T-helper 1 cell treated with Interleukin-12 subunit alpha and Interleukin-12 subunit beta and Interleukin-4 antibody, amounts not matched to agents 30 ng/mL and 1 ng/mL, for 36 hours (primary cell): Measurements from ENCODE around the gene PLAC8. TPM values are rescaled to one million over a fixed set of nuclear protein-coding genes. Genes with fewer than 3 reads are reported as not detected.
"Not testable (repeated sequence)": the region's sequence is repeated elsewhere in the genome, so short reads cannot be mapped to it uniquely, and the experiment has no call there.

ENCODE experiments used
- intact Hi-C: fragments of 100-400 bp; cut with micrococcal nuclease; formaldehyde crosslinking; loops from one replicate; pipeline ENCODE4 v1.15.1; 2024
- total RNA-seq: library from RNA; stranded (reverse); gene quantifications from 2 replicates; pipeline ENCODE4 v1.2.3, GENCODE V29; 2022

The PLAC8 gene
- 200 TPM in 2 replicates for total RNA-seq

GRCh38 chr4:83114576-83114975, at the start of gene PLAC8:
Gene PLAC8 (minus strand): TSS chr4:83114729. CDS start chr4:83107921, 6,808 bp downstream.
- intact Hi-C loops, result loop anchor here (1.0 to 10.0 kb wide), 12 partner anchors 12 to 1620 kb away; partner anchors contain the start of genes ABRAXAS1 and HNRNPD

DNA sequence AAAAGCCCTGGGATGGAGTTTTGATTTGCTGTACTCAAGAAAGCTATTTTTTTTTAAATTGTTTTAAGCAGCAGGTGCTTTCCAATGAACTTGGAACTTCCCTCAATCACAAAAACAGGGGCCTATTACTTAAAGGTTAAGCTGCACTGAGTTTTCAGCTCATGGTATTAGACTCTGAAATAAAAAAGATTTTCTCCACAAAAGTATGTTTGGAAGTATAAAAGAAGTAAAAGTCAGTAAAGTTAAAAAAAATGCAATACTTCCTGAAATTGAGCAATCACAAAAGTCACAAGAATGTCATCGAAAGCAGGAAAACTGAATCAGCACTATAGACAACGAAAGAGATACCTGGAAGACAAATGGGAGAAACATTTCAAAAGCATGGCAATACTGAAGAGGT, 38.9 kb upstream of the PLAC8 start:
- intact Hi-C loops, result no loop called here

DNA sequence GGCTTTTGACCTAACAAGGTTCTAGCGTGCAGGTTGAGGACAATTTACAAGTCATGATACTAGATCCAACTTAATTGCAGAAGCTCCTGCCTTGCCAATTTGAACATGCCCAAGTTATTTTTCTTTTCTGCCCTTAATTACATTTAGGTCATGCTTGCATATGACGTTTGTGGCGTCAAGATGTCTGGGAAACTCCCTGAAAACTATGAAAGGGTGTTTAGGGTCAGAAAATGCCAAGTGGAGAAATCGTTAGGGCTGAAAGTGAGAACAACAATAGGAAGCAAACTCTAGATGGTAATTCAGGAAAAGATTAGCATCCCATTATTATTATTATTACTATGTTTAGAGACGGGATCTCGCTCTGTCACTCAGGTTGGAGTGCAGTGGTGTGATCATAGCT, 38.2 kb upstream of the PLAC8 start:
- intact Hi-C loops, result no loop called here

GRCh38 chr4:83151651-83152050, 37.1 kb upstream of the PLAC8 start:
- intact Hi-C loops, result no loop called here

DNA sequence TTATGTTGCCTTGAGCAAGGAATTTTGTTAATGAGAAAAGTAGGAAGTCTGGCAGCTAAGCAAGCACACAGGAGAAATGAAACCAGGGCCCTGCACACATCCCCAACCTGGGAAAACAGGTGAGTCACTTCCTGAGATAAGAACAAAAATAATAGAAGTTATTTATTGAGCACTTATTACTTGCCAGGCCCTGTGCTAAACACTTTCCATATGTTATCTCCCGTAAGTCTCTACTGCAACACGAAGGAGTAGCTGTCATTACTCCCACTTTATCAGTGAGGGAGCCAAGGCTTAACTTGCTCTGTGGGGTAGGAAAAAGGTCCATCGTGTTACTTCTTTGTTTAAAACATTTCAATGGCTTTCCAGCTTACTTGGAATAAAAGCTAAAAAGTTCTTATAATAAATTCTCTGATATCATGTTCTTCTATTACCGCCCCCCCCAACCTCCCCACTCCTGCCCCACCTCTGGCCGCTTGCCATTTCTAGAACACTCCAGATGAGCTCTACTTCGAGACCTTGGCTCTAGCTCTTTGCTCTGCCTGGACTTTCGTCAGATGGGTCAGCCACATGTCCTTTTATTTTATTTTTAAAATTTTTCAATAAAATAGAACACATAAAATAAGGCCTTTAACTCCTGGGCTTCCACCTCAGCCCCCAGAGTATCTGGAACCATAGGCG, 36.3 kb upstream of the PLAC8 start:
- intact Hi-C loops, result no loop called here

DNA sequence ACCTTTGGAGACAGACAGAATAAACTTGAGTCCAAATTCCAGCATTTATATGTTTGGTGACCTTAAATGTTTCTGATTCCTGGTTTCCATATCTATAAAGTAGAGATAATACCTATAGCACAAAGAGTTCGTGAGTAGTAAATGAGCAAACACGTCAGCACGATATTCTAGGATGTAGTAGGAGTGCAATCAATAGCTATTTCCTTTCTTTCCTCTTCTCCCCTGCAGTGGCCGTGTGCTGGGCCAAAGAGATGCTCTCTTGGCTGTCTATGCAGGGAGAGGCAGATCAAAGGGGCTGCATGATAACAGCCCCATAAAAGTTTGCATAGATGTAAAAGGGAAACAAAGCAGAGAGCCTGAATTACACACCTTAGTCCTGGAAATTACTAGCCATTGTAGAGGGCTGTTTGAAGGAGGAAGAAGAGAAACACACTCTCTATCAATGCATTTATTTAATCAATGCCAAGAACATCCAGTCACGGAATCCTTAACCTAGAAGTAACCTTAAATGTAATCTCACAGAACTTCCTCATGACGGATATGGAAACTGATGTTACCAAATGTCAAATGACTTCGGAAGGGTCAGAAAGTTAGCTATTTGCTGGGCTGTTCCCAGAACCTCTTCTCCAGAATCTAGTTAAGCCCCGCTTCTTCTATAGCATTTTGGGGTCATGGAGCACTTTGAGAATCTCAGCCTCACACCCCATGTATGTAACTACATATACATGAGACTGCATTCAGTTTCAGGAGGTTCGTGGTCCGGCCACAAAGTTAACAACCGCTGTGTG, 35.5 kb upstream of the PLAC8 start:
- intact Hi-C loops, result no loop called here

- intact Hi-C loops, result no loop called here
Observed at GRCh38 chr4:83146841-83147240, 32.3 kb upstream of the PLAC8 start.

DNA sequence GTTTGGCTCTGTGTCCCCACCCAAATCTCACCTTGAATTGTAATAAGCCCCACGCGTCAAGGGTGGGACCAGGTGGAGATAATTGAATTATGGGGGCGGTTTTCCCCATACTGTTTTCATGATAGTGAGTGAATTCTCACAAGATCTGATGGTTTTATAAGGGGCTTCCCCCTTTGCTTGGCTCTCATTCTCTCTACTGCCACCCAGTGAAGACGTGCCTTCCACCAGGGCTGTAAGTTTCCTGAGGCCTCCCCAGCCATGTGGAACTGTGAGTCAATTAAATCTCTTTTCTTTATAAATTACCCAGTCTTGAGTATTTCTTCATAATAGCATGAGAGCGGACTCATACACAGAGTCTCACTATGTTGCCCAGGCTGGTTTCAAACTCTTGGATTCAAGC, 31.2 kb upstream of the PLAC8 start:
- intact Hi-C loops, result not testable (repeated sequence)

- intact Hi-C loops, result no loop called here
Observed at GRCh38 chr4:83139514-83140156, 25.1 kb upstream of the PLAC8 start.

- intact Hi-C loops, result no loop called here
Observed at GRCh38 chr4:83138946-83139345, 24.4 kb upstream of the PLAC8 start.

- intact Hi-C loops, result no loop called here
Observed at GRCh38 chr4:83132065-83132464, 17.5 kb upstream of the PLAC8 start.

GRCh38 chr4:83129264-83129663, 14.7 kb upstream of the PLAC8 start:
- intact Hi-C loops, result loop anchor here (5.0 kb wide), 1 partner anchor 48 kb away; no protein-coding TSS in a partner anchor

DNA sequence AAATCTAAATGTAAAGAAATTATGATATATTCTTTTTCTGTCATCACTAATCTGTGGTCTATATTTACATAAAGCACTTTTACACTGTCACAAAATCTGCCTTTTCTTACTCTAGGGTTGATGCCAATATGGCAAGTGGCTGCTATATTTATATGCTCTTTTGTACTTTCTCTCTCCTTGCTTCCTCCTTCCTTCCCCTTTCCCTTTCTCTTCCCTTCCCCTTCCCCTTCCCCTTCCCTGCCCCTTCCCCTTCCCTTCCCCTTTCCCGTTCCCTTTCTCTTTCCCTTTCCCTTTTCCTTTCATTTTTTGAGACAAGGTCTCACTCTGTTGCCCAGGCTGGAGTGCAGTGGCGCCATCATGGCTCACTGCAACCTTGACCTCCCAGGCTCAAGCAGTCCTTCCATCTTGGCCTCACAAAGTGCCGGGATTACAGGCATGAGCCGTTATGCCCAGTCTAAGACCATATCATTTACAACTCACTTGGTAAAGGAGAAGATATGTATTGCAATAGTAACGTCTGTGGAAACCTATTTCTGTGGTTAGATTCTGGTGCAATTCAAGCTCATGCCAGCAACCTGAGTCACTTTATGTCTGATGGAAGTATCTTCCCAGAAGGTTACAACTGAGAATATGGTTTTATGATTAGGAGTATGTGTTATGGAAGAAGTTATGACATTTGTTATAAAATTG, 13.9 kb upstream of the PLAC8 start:
- intact Hi-C loops, result loop anchor here (5.0 kb wide), 1 partner anchor 49 kb away; no protein-coding TSS in a partner anchor

DNA sequence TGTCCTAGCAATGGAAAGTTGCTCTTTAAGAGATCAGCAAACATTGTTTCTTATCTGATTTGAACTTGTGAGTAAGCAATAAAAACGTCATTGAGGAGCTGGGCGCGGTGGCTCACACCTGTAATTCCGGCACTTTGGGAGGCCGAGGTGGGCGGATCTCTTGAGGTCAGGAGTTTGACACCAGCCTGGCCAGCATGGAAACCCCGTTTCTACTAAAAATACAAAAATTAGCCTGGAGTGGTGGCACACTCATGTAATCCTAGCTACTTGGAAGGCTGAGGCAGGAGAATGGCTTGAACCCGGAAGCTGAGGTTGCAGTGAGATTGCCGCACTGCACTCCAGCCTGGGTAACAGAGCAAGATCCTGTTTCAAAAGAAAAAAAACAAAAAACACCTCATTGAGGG, 11.2 kb upstream of the PLAC8 start:
- intact Hi-C loops, result loop anchor here (1.0 to 5.0 kb wide), 2 partner anchors 11 to 52 kb away; partner anchors contain the start of gene PLAC8

GRCh38 chr4:83124111-83124780, 9.7 kb upstream of the PLAC8 start:
- intact Hi-C loops, result no loop called here

DNA sequence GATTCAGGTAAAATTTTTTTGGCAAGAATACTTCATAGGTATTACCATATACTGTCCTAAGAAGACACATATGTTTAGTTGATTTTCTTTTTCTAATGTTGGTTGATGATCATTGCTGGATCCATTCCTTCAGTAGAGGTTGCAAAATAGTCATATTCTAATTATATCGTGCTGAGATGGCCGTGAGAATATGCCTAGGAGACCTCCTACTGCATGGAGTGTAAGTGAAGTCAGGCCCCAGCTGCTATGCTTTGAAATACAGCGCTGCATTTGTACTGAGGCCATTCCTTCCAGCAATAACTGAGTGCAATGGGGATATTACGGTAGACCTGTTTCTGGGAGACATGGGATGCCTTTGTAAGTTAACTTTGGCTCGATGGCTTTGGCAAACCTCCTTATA, 6.7 kb upstream of the PLAC8 start:
- intact Hi-C loops, result no loop called here

DNA sequence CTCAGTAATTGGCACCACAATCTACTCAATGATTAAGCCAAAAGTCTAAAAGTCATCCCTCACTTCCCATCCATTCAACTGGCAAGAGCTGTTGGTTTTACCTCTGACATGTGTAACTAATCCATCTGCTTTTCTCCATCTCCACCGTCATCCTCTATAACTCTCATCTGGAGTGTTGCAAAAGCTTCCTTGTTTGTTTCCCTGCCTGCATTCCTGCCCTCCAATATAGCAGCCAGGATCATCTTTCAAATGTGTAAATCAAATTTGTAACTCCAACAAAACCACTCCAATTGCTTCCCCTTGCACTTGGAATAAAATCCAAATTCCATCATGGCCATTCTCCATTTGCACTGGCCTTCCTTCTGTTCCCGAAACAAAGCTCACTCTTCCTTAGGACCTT, 4.3 kb upstream of the PLAC8 start:
- intact Hi-C loops, result loop anchor here (10.0 kb wide), 2 partner anchors 366 to 1624 kb away; partner anchors contain the start of gene ABRAXAS1

DNA sequence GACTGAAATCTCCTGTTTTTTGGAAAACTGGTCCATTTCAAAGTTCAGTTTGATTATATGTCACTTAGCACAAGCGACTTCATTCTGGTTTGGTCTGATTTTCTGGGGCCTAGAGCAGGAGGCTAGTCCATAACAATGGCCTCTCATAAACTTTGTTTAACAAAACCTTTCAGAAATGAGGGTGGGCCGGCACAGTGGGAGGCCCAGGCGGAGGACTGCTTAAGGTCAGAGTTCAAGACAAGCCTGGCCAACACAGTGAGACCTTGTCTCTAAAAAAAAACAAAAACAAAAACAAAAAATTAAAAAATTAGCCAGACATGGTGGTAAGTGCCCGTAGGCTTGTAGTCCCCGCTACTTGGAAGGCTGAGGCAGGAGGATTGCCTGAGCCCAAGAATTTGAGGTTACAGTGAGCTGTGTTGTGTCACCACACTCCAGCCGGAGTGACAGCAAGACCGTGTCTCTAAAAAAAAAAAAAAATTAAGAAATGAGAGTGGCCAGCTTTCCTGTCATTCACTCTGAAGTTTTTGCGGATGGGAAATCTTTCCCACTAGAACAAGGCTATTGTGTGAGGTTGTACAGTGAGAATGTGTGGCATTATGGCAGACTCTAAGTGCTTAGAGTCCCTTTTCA, 1.2 kb upstream of the PLAC8 start:
- intact Hi-C loops, result loop anchor here (2.0 to 10.0 kb wide), 3 partner anchors 39 to 1621 kb away; partner anchors contain the start of gene ABRAXAS1

GRCh38 chr4:83115000-83115399, 471 bp upstream of the PLAC8 start:
- intact Hi-C loops, result loop anchor here (1.0 to 10.0 kb wide), 12 partner anchors 11 to 1620 kb away; partner anchors contain the start of genes ABRAXAS1 and HNRNPD

- intact Hi-C loops, result loop anchor here (5.0 to 10.0 kb wide), 4 partner anchors 371 to 1619 kb away; partner anchors contain the start of genes ABRAXAS1 and HNRNPD
Observed at GRCh38 chr4:83113429-83113786, 1.1 kb downstream of the PLAC8 start.
